Neural progenitor cell (in vitro differentiated cells): ENCODE data around the gene THRB. TPM values are rescaled to one million over a fixed set of nuclear protein-coding genes. Genes with fewer than 3 reads are reported as not detected.

Experiments
- DNase-seq: peaks from one replicate; pipeline ENCODE4 v3.0.0-alpha.2; 2016; ENCODE audit warnings: low spot score
- H2AFZ ChIP-seq: fragments of 200-600 bp; sonication (generic); replicated peaks from 2 replicates; pipeline ENCODE4 v1.6.1; 2016; ENCODE audit warnings: antibody characterized with exemption
- H3F3A ChIP-seq: fragments of 200-600 bp; sonication (generic); 2 replicates; pipeline ENCODE4 v1.6.1; 2016; ENCODE audit warnings: antibody characterized with exemption, low read depth
- H3K27ac ChIP-seq: fragments of 200-600 bp; sonication (generic); 2 replicates; pipeline ENCODE4 v1.5.1; 2016; ENCODE audit warnings: mild to moderate bottlenecking
- H3K27me3 ChIP-seq: fragments of 200-600 bp; sonication (generic); 2 replicates; pipeline ENCODE4 v1.6.1; 2016; ENCODE audit warnings: mild to moderate bottlenecking, moderate library complexity
- H3K36me3 ChIP-seq: fragments of 200-600 bp; sonication (generic); 2 replicates; pipeline ENCODE4 v1.5.1; 2016
- H3K4me1 ChIP-seq: fragments of 200-600 bp; sonication (generic); 2 replicates; pipeline ENCODE4 v1.6.1; 2016; ENCODE audit warnings: mixed run types
- H3K4me2 ChIP-seq: fragments of 200-600 bp; sonication (generic); 2 replicates; pipeline ENCODE4 v1.6.1; 2016
- H3K4me3 ChIP-seq: fragments of 200-600 bp; sonication (generic); 2 replicates; pipeline ENCODE4 v1.5.1; 2016
- H3K79me2 ChIP-seq: fragments of 200-600 bp; sonication (generic); 2 replicates; pipeline ENCODE4 v1.6.1; 2016; ENCODE audit warnings: low read depth
- H3K9ac ChIP-seq: fragments of 200-600 bp; sonication (generic); 2 replicates; pipeline ENCODE4 v1.6.1; 2016
- H3K9me3 ChIP-seq: fragments of 200-600 bp; sonication (generic); 2 replicates; pipeline ENCODE4 v1.5.1; 2016; ENCODE audit warnings: low read depth
- H4K20me1 ChIP-seq: fragments of 200-600 bp; sonication (generic); 2 replicates; pipeline ENCODE4 v1.6.1; 2016; ENCODE audit warnings: low read depth
- H3K27ac Mint-ChIP-seq: 3 replicates; pipeline ENCODE4 v1.8.0; 2021; ENCODE audit warnings: mixed read lengths
- H3K27me3 Mint-ChIP-seq: 2 replicates; pipeline ENCODE4 v1.8.0; 2022; ENCODE audit warnings: low read depth, mild to moderate bottlenecking, inconsistent platforms, moderate library complexity, mixed read lengths; ENCODE audit not compliant: insufficient read depth
- H3K36me3 Mint-ChIP-seq: 3 replicates; pipeline ENCODE4 v1.8.0; 2021; ENCODE audit warnings: mixed read lengths
- H3K4me1 Mint-ChIP-seq: 3 replicates; pipeline ENCODE4 v1.8.0; 2021; ENCODE audit warnings: mixed read lengths
- H3K4me3 Mint-ChIP-seq: 3 replicates; pipeline ENCODE4 v1.8.0; 2021; ENCODE audit warnings: mild to moderate bottlenecking, moderate library complexity, mixed read lengths
- H3K9me3 Mint-ChIP-seq: 3 replicates; pipeline ENCODE4 v1.8.0; 2020; ENCODE audit warnings: mixed read lengths
- CTCF ChIP-seq: fragments of 200-600 bp; sonication (generic); IDR thresholded peaks from 2 replicates; pipeline ENCODE4 v1.5.1; 2017; ENCODE audit warnings: antibody characterized with exemption, mild to moderate bottlenecking
- EZH2 ChIP-seq: fragments of 200-600 bp; sonication (generic); IDR thresholded peaks from 2 replicates; pipeline ENCODE4 v1.6.1; 2017; ENCODE audit warnings: antibody characterized with exemption, mild to moderate bottlenecking, moderate library complexity
- EZH2phosphoT487 ChIP-seq: fragments of 200-600 bp; sonication (generic); IDR thresholded peaks from 2 replicates; pipeline ENCODE4 v1.6.1; 2017; ENCODE audit warnings: antibody characterized with exemption
- total RNA-seq: library from RNA; depleted of rRNA; stranded (reverse); fragments of >200 nt; gene quantifications from 2 replicates; pipeline ENCODE4 v1.2.3, GENCODE V29; 2015; ENCODE audit warnings: low replicate concordance

THRB gene
- total RNA-seq, 1 donor from 2014 or later: 1.2 TPM

GRCh38 chr3:24349367-24350019, 145.2 kb downstream of the THRB start:
- no peaks in the 10 kb centered on the region for H3K36me3 ChIP-seq
- Mint-ChIP-seq H3K27me3 (peaks cover 3% of the 10 kb centered on the region), H3K27ac (no peak overlapping the region)

GRCh38 chr3:24348348-24348747, 146.3 kb downstream of the THRB start:
- Histone ChIP-seq H3K4me2 (no peak overlapping the region), H3K27me3 (no peaks in the 10 kb centered on the region), H4K20me1 (no peaks in the 10 kb centered on the region), H3K36me3 (no peaks in the 10 kb centered on the region), H3K9me3 (no peaks in the 10 kb centered on the region), H3K79me2 (no peaks in the 10 kb centered on the region), H2AFZ (peak overlapping the region; percentile 85), H3K4me1 (peaks cover 11% of the 10 kb centered on the region), H3K4me3 (no peak overlapping the region), H3K27ac (no peak overlapping the region), H3K9ac (no peak overlapping the region), H3F3A (no peaks in the 10 kb centered on the region)
- H3K27ac Mint-ChIP-seq: no peak overlapping the region
- peaks cover 3% of the 10 kb centered on the region for H3K27me3 Mint-ChIP-seq
- H3K4me3 Mint-ChIP-seq: no peak overlapping the region
- TF ChIP-seq EZH2phosphoT487: no peak
- no peak for TF ChIP-seq EZH2
- TF ChIP-seq CTCF: no peak
- H3K4me1 Mint-ChIP-seq: peaks cover 8% of the 10 kb centered on the region
- H3K9me3 Mint-ChIP-seq: no peaks in the 10 kb centered on the region
- DNase-seq: no peak
- H3K36me3 Mint-ChIP-seq: no peaks in the 10 kb centered on the region

More at GRCh38 chr3:24349367-24350019, 145.2 kb downstream of the THRB start:
- Histone ChIP-seq H3F3A (no peaks in the 10 kb centered on the region), H3K27me3 (no peaks in the 10 kb centered on the region), H3K79me2 (no peaks in the 10 kb centered on the region), H3K27ac (no peak overlapping the region), H3K4me3 (no peak overlapping the region), H4K20me1 (no peaks in the 10 kb centered on the region), H3K4me1 (peaks cover 11% of the 10 kb centered on the region), H3K4me2 (no peak overlapping the region), H3K9ac (no peak overlapping the region), H3K9me3 (no peaks in the 10 kb centered on the region), H2AFZ (no peak overlapping the region)
- Mint-ChIP-seq H3K9me3 (no peaks in the 10 kb centered on the region), H3K4me3 (no peak overlapping the region), H3K4me1 (peaks cover 8% of the 10 kb centered on the region), H3K36me3 (no peaks in the 10 kb centered on the region)
- DNase-seq: no peak
- TF ChIP-seq EZH2phosphoT487 (no peak), EZH2 (no peak), CTCF (no peak)

GRCh38 chr3:24344784-24345439, 149.7 kb downstream of the THRB start:
- H3K27me3 ChIP-seq: no peaks in the 10 kb centered on the region
- no peaks in the 10 kb centered on the region for H3K36me3 ChIP-seq
- H3K79me2 ChIP-seq: no peaks in the 10 kb centered on the region
- H3K4me2 ChIP-seq: no peak overlapping the region
- no peaks in the 10 kb centered on the region for H3F3A ChIP-seq
- Mint-ChIP-seq H3K27ac (no peak overlapping the region), H3K36me3 (no peaks in the 10 kb centered on the region), H3K4me1 (no peaks in the 10 kb centered on the region), H3K4me3 (no peak overlapping the region), H3K27me3 (no peaks in the 10 kb centered on the region), H3K9me3 (no peaks in the 10 kb centered on the region)
- no peak overlapping the region for H3K27ac ChIP-seq
- H3K9me3 ChIP-seq: no peaks in the 10 kb centered on the region
- H4K20me1 ChIP-seq: no peaks in the 10 kb centered on the region
- TF ChIP-seq EZH2 (no peak), EZH2phosphoT487 (no peak)
- no peak overlapping the region for H2AFZ ChIP-seq
- DNase-seq: no peak
- H3K4me1 ChIP-seq: no peaks in the 10 kb centered on the region
- no peak overlapping the region for H3K4me3 ChIP-seq
- no peak overlapping the region for H3K9ac ChIP-seq
